ENCODE data around the gene ZBED3. TPM values are rescaled to one million over a fixed set of nuclear protein-coding genes. Genes with fewer than 3 reads are reported as not detected.

The ZBED3 gene
- polyA plus RNA-seq, 1 experiment = 5.0 TPM

- TF ChIP-seq, protein P1, sequence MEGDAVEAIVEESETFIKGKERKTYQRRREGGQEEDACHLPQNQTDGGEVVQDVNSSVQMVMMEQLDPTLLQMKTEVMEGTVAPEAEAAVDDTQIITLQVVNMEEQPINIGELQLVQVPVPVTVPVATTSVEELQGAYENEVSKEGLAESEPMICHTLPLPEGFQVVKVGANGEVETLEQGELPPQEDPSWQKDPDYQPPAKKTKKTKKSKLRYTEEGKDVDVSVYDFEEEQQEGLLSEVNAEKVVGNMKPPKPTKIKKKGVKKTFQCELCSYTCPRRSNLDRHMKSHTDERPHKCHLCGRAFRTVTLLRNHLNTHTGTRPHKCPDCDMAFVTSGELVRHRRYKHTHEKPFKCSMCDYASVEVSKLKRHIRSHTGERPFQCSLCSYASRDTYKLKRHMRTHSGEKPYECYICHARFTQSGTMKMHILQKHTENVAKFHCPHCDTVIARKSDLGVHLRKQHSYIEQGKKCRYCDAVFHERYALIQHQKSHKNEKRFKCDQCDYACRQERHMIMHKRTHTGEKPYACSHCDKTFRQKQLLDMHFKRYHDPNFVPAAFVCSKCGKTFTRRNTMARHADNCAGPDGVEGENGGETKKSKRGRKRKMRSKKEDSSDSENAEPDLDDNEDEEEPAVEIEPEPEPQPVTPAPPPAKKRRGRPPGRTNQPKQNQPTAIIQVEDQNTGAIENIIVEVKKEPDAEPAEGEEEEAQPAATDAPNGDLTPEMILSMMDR (IDR thresholded peaks at IDR 0.05; ENCODE audit: insufficient read depth, low read depth, low read length) = no peak
- Histone ChIP-seq H3K27me3 (ENCODE audit: control insufficient read depth, insufficient read depth, low read length) (peaks cover 2% of the 10 kb centered on the region; the same call in 1 of the 2 replicates), H3K4me3 (ENCODE audit: low read depth, low read length) (no peak overlapping the region), H3K36me3 (ENCODE audit: control insufficient read depth, insufficient read depth, low read length) (no peaks in the 10 kb centered on the region)
- POLR2A ChIA-PET = no interaction called here
- CTCF ChIA-PET = no interaction called here
- no peak for DNase-seq (ENCODE audit: low read depth)
Measured at GRCh38 chr5:77028631-77029375, 58.3 kb downstream of the ZBED3 start.

- DNase-seq (ENCODE audit: low read depth) = no peak
- ChIA-PET CTCF (no interaction called here), POLR2A (no interaction called here)
- no peak overlapping the region for H3K4me3 ChIP-seq (ENCODE audit: low read depth, low read length)
- H3K36me3 ChIP-seq (ENCODE audit: control insufficient read depth, insufficient read depth, low read length) = no peaks in the 10 kb centered on the region
- H3K27me3 ChIP-seq (ENCODE audit: control insufficient read depth, insufficient read depth, low read length) = peaks cover 7% of the 10 kb centered on the region; the same call in 1 of the 2 replicates
- TF ChIP-seq, protein P1 (IDR thresholded peaks at IDR 0.05; ENCODE audit: insufficient read depth, low read depth, low read length) = no peak
Measured at GRCh38 chr5:77024490-77024889, 62.6 kb downstream of the ZBED3 start.

GRCh38 chr5:77022511-77023417 is 64.3 kb downstream of the ZBED3 start:
- TF ChIP-seq, protein P1 (IDR thresholded peaks at IDR 0.05; ENCODE audit: insufficient read depth, low read depth, low read length) = no peak
- ChIA-PET CTCF (no interaction called here), POLR2A (no interaction called here)
- Histone ChIP-seq H3K27me3 (ENCODE audit: control insufficient read depth, insufficient read depth, low read length) (peaks cover 7% of the 10 kb centered on the region; the same call in 1 of the 2 replicates), H3K36me3 (ENCODE audit: control insufficient read depth, insufficient read depth, low read length) (no peaks in the 10 kb centered on the region), H3K4me3 (ENCODE audit: low read depth, low read length) (no peak overlapping the region)
- DNase-seq (ENCODE audit: low read depth) = no peak

Small RNAs within 50 kb of the gene (small RNA-seq; reads per million reads assigned to genes)
- gene SNORA47 (ENCODE audit: insufficient read length, low read depth, low replicate concordance) = 4.0 reads per million, percentile 53 among the genes with 10 or more reads in this experiment

Other genes with a start within 250 kb of the ZBED3 start
- not detected in 2 replicates for gene S100Z, start 237.3 kb downstream of the ZBED3 start, polyA plus RNA-seq (2011; rRNA removed)
- gene CRHBP, start 134.2 kb downstream of the ZBED3 start, polyA plus RNA-seq (2011; rRNA removed) = 0.05 TPM in 1 of 2 replicates, not detected in the other
- gene AGGF1, start 56.9 kb downstream of the ZBED3 start, polyA plus RNA-seq (2011; rRNA removed) = 8.3 and 14.4 TPM in 2 replicates
- 2.2 TPM in 2 replicates for gene PDE8B, start 123.4 kb upstream of the ZBED3 start, polyA plus RNA-seq (2011; rRNA removed)